Smooth muscle cell of the brain vasculature (primary cell): Measurements from ENCODE around the gene KCNA4.
"Not testable (repeated sequence)": the region's sequence is repeated elsewhere in the genome, so short reads cannot be mapped to it uniquely, and the experiment has no call there.

ENCODE experiments used
- DNase-seq: peaks from one replicate; pipeline ENCODE4 v3.0.0-alpha.2; 2012; ENCODE audit warnings: low read depth, low spot score

The KCNA4 gene

DNA sequence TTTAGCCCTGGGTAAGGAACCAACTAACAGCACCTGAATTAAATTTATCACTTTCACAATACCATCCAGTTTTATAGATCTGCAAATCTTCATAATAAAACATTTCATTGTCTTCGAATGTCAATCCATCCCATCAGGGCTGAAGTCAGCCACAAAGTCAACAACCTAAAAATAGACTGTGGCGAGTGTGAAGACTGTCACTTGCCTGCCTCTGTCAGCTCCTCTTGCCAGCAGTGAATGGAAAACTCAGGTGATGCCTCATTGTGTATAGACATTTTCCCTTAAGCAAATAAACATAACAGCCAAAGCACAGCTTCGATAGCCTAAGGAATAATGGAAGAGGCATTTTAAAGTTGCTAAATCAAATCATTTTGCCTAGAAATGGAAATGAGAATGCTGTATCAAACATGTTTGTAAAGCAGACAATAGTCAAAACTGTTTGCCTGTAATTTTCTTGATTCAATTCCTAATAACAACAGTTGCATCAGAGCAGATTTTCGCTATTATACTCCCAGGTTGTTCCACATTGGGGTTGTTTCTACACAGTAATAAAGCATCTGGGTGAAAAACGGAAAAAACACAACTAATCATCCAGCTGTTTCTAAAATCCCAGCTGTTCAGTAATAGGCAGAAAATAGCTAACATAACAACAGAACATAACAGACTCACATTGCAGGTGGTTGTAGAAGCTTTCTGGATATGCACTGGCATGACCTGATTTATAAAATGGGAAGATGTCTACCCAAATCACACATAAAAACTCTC lies 15.7 kb downstream of the KCNA4 start:
- no peak for DNase-seq

DNA sequence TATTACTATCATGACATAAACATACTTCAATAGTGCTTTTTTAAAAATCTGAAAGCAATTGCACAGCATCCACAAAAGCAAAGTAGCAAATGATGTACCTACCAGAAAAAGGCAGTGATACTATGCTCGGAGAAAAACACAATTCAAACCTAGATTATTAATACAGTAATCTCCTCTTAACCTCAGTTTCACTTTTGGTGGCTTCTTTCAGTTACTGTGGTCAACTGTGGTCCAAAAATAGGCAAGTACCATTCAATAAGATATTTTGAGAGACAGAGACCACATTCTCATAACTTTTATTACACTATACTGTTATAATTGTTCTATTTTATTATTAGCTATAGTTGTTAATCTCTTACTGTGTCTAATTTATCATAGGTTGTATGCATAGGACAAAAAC lies 20.8 kb downstream of the KCNA4 start:
- no peak for DNase-seq

DNA sequence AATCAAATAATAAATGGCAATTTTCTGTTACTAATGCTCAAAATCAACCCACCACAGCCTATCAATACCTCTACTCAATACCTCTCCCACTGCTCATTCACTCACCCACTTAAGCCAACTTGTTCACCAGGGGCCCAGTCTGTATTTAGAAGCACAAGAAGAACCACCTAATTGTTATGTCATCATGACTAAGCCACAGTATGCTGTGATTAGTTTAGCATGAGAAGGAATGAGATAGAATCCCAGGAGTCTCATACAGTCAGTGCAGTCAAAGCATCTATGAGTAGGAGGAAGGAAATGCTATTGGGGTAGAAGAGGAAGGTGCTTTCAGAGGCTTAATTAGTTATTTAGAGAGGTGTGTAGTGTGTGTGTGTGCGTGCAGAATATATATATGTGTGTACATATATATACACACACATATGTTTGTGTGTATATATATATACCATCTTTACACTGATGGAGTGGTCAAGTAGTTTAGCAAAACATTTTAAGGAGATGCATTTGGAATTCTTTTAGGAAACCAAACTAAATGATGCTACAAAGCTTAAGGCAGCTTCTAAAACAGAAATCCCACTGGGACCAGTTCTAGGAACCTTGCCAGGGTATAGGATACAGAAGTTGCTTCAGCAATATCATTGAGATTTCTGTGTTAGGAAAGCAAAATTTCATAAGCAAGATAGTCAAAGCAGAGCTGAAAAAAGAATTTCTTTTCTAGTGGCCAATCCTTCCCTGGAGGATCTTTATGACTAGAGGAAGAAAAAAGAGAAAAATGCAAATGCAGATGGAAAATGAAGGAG lies 27.5 kb downstream of the KCNA4 start:
- DNase-seq, result no peak

DNA sequence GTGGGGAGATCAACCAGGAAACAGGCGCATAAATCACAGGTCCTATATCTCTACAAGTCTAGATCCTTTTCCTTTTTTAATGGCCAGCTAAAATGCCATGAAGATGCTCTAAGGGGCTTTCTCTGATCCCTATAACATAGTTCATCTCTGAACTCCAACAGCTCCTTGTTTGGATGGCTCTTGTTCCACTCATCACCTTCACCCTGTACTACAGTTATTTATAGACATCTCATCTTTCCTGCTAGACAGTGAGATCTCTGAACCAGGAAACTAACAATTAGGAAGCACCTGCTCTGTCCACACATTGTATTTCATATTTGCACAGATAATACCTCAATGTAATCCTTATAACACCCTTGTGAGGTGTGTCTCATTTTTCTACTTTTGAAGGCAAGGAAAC lies 31.6 kb downstream of the KCNA4 start:
- DNase-seq, result no peak

DNA sequence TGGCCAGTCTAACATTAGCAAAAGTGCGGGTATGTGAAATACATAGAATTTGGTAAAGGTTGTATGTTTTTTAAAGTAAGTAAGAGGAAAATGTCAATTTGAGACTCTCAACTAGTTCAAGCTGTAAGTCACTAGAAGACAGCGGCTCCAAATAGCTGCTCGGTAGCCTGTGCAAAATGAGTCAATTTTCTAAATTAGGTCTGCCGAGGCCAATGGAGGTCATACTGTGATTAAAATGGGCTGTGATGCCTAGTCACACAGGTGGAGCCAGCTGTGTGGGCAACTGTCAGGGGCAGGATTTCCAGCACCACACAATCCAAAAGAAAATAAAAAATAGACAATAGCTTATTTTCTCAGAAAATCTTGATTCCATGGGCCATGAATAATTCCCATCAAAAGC lies 32.3 kb downstream of the KCNA4 start:
- DNase-seq, result no peak

DNA sequence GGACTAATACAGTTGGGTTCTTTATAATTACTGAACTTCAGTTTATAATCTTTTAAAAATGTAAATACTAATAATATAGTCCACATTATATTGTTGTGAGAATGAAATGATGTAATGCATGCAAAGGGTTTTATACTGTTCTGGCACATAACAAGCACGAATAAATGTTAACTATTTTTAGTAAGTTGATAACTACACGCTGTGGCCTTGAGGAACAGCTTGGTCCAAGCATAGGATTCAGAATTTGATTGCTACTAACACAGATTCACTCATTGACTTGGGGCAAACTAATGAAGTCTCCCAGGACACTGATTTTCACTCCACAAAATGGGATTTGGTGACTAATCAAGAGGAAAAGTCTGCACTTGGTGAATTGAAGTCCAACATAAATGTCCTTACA lies 38.3 kb downstream of the KCNA4 start:
- DNase-seq, result no peak

DNA sequence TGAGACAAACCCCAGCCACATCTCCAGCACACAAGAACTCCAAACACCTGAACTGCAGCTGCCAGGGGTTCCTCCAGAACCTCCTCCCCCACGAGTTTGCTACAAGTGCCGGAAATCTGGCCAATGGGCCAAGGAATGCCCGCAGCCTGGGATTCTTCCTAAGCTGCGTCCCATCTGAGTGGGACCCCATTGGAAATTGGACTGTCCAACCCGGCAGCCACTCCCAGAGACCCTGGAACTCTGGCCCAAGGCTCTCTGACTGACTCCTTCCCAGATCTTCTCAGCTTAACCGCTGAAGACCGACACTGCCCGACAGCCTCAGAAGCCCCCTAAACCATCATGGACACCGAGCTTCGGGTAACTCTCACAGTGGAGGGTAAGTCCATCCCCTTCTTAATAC lies 41.2 kb downstream of the KCNA4 start:
- DNase-seq, result not testable (repeated sequence)

DNA sequence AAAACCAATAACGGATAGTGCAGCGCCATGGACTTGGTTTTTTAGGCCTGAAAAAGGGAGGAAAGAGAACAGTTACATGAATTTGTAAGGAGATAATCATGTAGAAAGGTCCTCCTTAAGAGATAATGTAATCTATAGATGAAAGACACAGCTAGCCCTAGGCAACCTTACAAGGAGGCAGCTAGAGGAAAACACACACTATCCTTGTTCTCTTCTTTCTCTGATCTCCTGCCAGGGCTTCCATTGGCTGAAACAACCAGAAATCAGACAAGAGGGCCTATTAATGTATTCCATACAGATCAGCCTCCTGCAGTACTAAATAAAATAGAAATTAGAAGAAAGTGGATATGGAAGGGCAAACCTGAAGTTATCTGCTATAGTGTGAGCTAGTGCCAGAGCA lies 53.0 kb downstream of the KCNA4 start:
- no peak for DNase-seq

DNA sequence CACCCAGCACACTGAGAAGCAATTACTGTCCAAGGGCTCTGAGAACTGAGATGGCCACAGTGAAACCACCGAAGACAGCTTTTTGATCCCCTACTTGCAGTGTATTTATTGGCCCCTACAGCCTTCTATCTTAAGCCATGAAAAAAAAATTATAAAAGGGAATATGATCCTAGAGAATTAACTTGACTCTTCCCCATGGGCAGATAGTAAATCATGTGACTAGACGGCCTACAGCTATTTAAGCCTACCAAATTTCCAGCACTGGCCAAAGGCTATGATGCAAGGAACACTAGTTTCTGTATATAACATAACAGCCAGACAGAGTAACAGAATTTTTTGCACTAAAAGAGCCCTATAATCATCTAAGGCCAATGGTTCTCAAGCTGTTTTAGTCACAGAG lies 53.8 kb downstream of the KCNA4 start:
- DNase-seq, result no peak

DNA sequence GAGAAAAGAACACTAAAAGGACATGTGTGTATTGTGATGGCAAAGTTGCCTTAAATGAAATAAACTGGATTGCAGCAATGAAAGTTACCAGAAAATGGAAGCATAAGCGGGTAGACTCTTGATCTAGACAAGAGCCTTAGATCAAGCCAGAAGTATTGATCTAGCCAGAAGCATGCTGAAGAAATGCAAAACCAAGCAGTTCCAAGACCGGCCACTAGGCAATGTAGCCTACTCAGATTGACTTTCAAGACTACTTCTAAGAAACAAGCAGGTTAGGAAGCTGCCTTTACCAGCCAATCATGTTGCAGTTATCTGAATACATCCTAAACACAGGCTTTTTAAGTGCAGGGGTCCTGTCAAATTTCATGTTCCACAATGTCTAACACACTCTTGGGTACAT lies 54.6 kb downstream of the KCNA4 start:
- DNase-seq, result no peak
